KMS-11 (cell line): ENCODE data around the gene ZNF177.

Experiments used
- H2AFZ ChIP-seq: fragments of 200-600 bp; sonication (generic); 2 replicates; pipeline ENCODE4 v1.6.1; 2016; ENCODE audit warnings: antibody characterized with exemption, mixed run types, low read depth
- H3K27ac ChIP-seq: fragments of 200-600 bp; sonication (generic); 2 replicates; pipeline ENCODE4 v1.6.1; 2016; ENCODE audit warnings: mild to moderate bottlenecking, mixed run types
- H3K27me3 ChIP-seq: fragments of 200-600 bp; sonication (generic); 2 replicates; pipeline ENCODE4 v1.6.1; 2017; ENCODE audit warnings: mild to moderate bottlenecking, low read depth, mixed run types, moderate library complexity; ENCODE audit not compliant: insufficient read depth
- H3K36me3 ChIP-seq: fragments of 200-600 bp; sonication (generic); 2 replicates; pipeline ENCODE4 v1.6.1; 2017; ENCODE audit warnings: mild to moderate bottlenecking, mixed run types; ENCODE audit not compliant: insufficient read depth
- H3K4me1 ChIP-seq: fragments of 200-600 bp; sonication (generic); 2 replicates; pipeline ENCODE4 v1.6.1; 2016; ENCODE audit warnings: mild to moderate bottlenecking, low read depth, mixed run types; ENCODE audit not compliant: poor library complexity, severe bottlenecking
- H3K4me2 ChIP-seq: fragments of 200-600 bp; sonication (generic); 2 replicates; pipeline ENCODE4 v1.7.0; 2016; ENCODE audit warnings: mild to moderate bottlenecking, mixed run types
- H3K4me3 ChIP-seq: fragments of 200-600 bp; sonication (generic); IDR thresholded peaks from 2 replicates; pipeline ENCODE4 v1.6.1; 2017; ENCODE audit warnings: low read depth, low read length, mixed read lengths; ENCODE audit not compliant: insufficient read depth
- H3K79me2 ChIP-seq: fragments of 200-600 bp; sonication (generic); 2 replicates; pipeline ENCODE4 v1.6.1; 2016; ENCODE audit warnings: low read depth, mixed run types; ENCODE audit not compliant: insufficient read depth
- H3K9ac ChIP-seq: fragments of 200-600 bp; sonication (generic); 2 replicates; pipeline ENCODE4 v1.6.1; 2016; ENCODE audit warnings: mild to moderate bottlenecking, mixed run types
- H4K20me1 ChIP-seq: fragments of 200-600 bp; sonication (generic); 2 replicates; pipeline ENCODE4 v1.6.1; 2016; ENCODE audit warnings: mild to moderate bottlenecking, mixed run types; ENCODE audit not compliant: insufficient read depth
- CTCF ChIP-seq: fragments of 200-600 bp; sonication (generic); conservative IDR thresholded peaks from 2 replicates; pipeline ENCODE4 v1.6.1; 2017; ENCODE audit warnings: low read depth, mild to moderate bottlenecking, antibody characterized with exemption, low read length, moderate library complexity, mixed read lengths

ZNF177 gene

DNA sequence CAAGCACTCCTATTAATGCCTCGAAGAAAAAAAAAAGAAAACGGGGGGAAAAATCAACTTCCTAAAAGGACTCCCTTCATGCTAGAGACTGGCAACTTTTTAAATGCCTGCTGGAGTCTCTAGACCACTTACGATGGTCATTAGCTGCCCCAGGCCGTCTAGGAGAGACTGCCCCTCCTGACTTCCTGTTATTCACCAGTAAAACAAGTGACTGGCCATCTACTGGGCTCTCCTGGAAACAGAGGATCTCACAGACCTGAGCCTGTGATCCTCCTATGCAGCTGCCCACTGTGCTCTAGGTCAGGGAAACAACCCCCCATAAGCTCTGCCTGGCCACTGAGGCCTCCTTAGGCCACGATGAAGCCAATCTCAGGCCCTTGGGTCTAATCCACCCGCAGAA lies 65.1 kb downstream of the ZNF177 start:
- H4K20me1 ChIP-seq: no peaks in the 10 kb centered on the region
- no peaks in the 10 kb centered on the region for H3K27me3 ChIP-seq
- no peak overlapping the region for H2AFZ ChIP-seq
- H3K4me2 ChIP-seq: no peak overlapping the region
- no peaks in the 10 kb centered on the region for H3K36me3 ChIP-seq
- H3K9ac ChIP-seq: no peak overlapping the region
- no peak overlapping the region for H3K27ac ChIP-seq
- no peaks in the 10 kb centered on the region for H3K79me2 ChIP-seq
- H3K4me3 ChIP-seq: no peak overlapping the region
- H3K4me1 ChIP-seq: no peaks in the 10 kb centered on the region
- TF ChIP-seq CTCF: no peak

- no peak for TF ChIP-seq CTCF
- Histone ChIP-seq H3K4me2 (no peak overlapping the region), H3K27ac (no peak overlapping the region), H3K4me3 (no peak overlapping the region), H2AFZ (no peak overlapping the region), H4K20me1 (no peaks in the 10 kb centered on the region), H3K4me1 (no peaks in the 10 kb centered on the region), H3K36me3 (no peaks in the 10 kb centered on the region), H3K79me2 (no peaks in the 10 kb centered on the region), H3K27me3 (no peaks in the 10 kb centered on the region), H3K9ac (no peak overlapping the region)
Measured at GRCh38 chr19:9430444-9430843, 67.6 kb downstream of the ZNF177 start.

GRCh38 chr19:9431475-9431874 lies 68.7 kb downstream of the ZNF177 start:
- Histone ChIP-seq H3K4me2 (no peak overlapping the region), H3K36me3 (no peaks in the 10 kb centered on the region), H3K79me2 (no peaks in the 10 kb centered on the region), H3K9ac (no peak overlapping the region), H3K27me3 (no peaks in the 10 kb centered on the region), H4K20me1 (no peaks in the 10 kb centered on the region), H2AFZ (no peak overlapping the region), H3K4me1 (no peaks in the 10 kb centered on the region), H3K27ac (no peak overlapping the region), H3K4me3 (no peak overlapping the region)
- peak; percentile 44 for TF ChIP-seq CTCF
